ENCODE results near the gene NYAP1. TPM values are rescaled to one million over a fixed set of nuclear protein-coding genes. Genes with fewer than 3 reads are reported as not detected.
"Not testable (repeated sequence)": the region's sequence is repeated elsewhere in the genome, so short reads cannot be mapped to it uniquely, and the experiment has no call there.

The NYAP1 gene
- total RNA-seq, 2 donors from 2014 or later = 1.3 TPM

DNA sequence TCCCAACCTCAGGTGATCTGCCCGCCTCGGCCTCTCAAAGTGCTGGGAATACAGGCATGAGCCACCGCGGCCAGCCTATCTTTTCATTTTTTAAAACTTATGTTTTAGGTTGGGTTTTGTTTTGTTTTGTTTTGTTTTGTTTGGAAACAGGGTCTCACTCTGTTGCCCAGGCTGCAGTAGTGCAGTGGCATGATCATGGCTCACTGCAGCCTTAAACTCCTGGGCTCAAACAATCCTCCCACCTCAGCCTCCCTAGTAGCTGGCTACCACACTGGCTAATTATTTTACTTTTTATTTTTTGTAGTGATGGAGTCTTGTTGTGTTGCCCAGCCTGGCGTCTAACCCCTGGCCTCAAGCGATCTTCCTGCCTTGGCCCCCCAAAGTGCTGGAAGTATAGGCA lies 35.9 kb downstream of the NYAP1 start:
- peak overlapping the region; percentile 8 for H3K27ac Mint-ChIP-seq
- no peak for DNase-seq
- no peaks in the 10 kb centered on the region for H3K9me3 ChIP-seq (ENCODE audit: control insufficient read depth, low read length, poor library complexity, severe bottlenecking)
- no peak overlapping the region for H3K4me3 Mint-ChIP-seq
- peaks cover 14% of the 10 kb centered on the region for H3K4me1 Mint-ChIP-seq
- no peaks in the 10 kb centered on the region for H3K36me3 Mint-ChIP-seq (ENCODE audit: low read depth)
- no peak for ATAC-seq
- no peaks in the 10 kb centered on the region for H3K27me3 Mint-ChIP-seq

DNA sequence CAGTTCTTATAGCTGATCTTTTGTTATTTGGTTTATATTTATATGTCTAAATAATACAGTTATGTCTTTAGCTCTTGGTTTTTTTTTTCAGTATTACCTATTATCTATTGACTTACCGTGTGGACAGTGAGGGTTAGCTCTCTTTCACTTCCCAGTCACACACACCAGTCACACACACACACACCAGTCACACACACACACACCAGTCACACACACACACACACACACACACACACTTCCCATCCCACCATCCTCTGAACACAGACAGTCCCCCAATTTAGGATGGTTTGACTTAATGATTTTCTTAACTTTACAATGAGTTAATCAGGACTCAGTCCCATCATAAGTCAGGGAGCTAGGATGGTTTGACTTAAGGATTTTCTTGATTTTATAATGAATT lies 36.4 kb downstream of the NYAP1 start:
- DNase-seq = no peak
- ATAC-seq = no peak
- Mint-ChIP-seq H3K27ac (no peak overlapping the region), H3K4me1 (peaks cover 10% of the 10 kb centered on the region), H3K4me3 (no peak overlapping the region), H3K36me3 (ENCODE audit: low read depth) (no peaks in the 10 kb centered on the region), H3K27me3 (no peaks in the 10 kb centered on the region)
- H3K9me3 ChIP-seq (ENCODE audit: control insufficient read depth, low read length, poor library complexity, severe bottlenecking) = no peaks in the 10 kb centered on the region

DNA sequence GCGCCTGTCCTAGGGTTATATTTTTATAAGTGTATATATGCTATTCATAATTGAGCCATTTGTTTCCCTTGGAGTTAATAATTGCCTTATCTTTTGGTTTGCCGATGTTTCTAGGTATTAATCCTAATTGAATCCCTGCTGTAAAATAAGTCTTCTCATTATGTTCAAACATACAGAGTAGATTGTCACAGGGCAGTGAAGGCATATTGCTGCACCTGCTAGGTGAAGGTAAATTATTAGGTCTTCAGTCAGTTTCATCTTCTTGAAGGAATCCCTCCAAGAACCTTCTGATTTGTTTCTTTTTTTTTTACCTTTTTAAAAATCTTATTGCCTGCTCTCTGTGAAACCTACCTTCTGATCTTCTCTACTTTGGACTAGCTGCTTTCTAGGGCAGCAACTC lies 37.3 kb downstream of the NYAP1 start:
- Mint-ChIP-seq H3K4me3 (no peak overlapping the region), H3K27ac (peak overlapping the region; percentile 1), H3K4me1 (peaks cover 5% of the 10 kb centered on the region), H3K36me3 (ENCODE audit: low read depth) (no peaks in the 10 kb centered on the region), H3K27me3 (no peaks in the 10 kb centered on the region)
- ATAC-seq (no peak), DNase-seq (no peak)
- H3K9me3 ChIP-seq (ENCODE audit: control insufficient read depth, low read length, poor library complexity, severe bottlenecking) = no peaks in the 10 kb centered on the region

DNA sequence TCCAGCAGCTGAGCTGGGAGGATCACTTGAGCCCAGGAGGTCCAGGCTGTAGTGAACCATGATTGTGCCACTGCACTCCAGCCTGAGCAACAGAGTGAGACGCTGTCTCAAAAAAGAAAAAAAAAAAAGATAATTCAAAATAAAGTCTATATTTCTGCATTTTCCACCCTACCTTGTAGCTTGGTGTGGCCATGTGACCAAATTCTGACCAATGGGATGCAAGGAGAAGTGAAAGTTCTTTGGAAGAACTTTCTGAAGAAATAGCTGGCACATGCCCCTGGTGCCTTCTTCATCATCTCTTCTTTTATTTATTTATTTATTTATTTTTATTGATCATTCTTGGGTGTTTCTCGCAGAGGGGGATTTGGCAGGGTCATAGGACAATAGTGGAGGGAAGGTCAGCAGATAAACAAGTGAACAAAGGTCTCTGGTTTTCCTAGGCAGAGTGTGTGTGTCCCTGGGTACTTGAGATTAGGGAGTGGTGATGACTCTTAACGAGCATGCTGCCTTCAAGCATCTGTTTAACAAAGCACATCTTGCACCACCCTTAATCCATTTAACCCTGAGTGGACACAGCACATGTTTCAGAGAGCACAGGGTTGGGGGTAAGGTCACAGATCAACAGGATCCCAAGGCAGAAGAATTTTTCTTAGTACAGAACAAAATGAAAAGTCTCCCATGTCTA lies 38.3 kb downstream of the NYAP1 start:
- not testable (repeated sequence) for H3K36me3 Mint-ChIP-seq (ENCODE audit: low read depth); DNase-seq; H3K4me3 Mint-ChIP-seq; H3K27ac Mint-ChIP-seq; H3K4me1 Mint-ChIP-seq; H3K9me3 ChIP-seq (ENCODE audit: control insufficient read depth, low read length, poor library complexity, severe bottlenecking); ATAC-seq; H3K27me3 Mint-ChIP-seq

DNA sequence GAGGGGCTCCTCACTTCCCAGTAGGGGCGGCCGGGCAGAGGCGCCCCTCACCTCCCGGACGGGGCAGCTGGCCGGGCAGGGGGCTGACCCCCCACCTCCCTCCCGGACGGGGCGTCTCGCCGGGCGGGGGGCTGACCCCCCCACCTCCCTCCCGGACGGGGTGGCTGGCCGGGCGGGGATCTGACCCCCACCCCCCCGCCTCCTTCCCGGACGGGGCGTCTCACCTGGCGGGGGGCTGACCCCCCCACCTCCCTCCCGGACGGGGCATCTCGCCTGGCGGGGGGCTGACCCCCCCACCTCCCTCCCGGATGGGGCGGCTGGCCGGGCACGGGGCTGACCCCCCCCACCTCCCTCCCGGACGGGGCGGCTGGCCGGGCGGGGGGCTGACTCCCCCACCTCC lies 39.5 kb downstream of the NYAP1 start:
- DNase-seq; H3K9me3 ChIP-seq (ENCODE audit: control insufficient read depth, low read length, poor library complexity, severe bottlenecking); H3K27me3 Mint-ChIP-seq; H3K4me3 Mint-ChIP-seq; H3K27ac Mint-ChIP-seq; H3K4me1 Mint-ChIP-seq; ATAC-seq; H3K36me3 Mint-ChIP-seq (ENCODE audit: low read depth): not testable (repeated sequence)

DNA sequence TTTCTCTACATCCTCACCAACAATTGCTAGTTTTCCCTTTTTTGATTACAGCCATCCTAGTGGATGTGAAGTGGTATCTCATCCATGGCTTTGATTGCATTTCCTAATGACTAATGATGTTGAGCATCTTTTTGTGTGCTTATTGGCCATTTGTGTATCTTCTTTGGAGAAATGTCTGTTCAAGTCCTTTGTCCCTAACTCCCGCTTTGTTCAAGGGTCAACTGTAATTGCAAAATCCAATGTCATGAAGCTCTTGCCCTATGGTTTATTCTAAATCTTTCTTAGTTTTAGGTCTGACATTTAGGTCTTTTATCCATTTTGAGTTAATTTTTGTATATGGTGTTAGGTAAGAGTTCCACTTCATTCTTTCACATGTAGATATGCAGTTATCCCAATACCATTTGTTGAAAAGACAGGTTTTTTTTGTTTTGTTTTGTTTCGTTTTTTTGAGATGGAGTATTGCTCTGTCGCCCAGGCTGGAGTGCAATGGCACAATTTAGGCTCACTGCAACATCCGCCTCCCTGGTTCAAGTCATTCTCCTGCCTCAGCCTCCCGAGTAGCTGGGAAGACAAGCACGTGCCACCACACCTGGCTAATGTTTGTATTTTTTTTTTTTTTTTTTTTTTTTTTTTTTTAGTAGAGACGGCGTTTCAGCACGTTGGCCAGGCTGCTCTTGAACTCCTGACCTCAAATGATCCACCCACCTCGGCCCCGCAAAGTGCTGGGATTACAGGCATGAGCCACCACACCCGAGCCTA lies 44.6 kb downstream of the NYAP1 start:
- DNase-seq; H3K36me3 Mint-ChIP-seq (ENCODE audit: low read depth); H3K4me1 Mint-ChIP-seq; H3K27me3 Mint-ChIP-seq; H3K27ac Mint-ChIP-seq; H3K4me3 Mint-ChIP-seq; H3K9me3 ChIP-seq (ENCODE audit: control insufficient read depth, low read length, poor library complexity, severe bottlenecking); ATAC-seq: not testable (repeated sequence)

DNA sequence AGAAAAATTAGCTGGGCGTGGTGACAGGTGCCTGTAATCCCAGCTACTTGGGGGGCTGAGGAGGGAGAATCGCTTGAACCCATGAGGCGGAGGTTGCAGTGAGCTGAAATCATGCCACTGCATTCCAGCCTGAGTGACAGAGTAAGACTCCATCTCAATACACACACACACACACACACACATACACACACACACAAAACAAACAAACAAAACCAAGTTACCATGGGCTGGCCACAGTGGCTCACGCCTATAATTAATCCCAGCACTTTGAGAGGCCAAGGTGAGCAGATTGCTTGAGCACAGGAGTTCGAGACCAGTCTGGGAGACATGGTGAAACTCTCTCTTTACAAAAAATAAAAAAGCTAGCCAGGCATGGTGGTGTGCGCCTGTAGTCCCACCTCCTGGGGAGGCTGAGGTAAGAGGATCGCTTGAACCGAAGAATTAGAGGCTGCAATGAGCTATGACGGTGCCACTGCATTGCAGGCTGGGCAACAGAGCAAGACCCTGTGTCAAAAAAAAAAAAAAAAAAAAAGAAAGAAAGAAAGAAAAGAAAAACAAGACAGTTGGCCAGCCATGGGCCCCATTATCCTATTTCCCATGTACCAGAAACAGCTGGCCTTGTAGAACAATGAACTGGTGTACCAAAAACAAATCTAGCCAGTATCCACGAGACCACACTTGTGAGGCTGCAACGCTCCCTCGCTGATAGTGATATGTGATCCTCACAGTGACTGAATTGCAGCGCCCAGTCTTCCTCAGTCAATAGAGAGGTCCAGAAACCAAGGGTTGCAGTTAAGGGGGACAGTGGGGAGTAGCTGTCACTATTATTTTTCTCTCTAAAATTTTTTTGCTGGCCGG lies 48.7 kb downstream of the NYAP1 start:
- no peak overlapping the region for H3K27ac Mint-ChIP-seq
- no peak for ATAC-seq

DNA sequence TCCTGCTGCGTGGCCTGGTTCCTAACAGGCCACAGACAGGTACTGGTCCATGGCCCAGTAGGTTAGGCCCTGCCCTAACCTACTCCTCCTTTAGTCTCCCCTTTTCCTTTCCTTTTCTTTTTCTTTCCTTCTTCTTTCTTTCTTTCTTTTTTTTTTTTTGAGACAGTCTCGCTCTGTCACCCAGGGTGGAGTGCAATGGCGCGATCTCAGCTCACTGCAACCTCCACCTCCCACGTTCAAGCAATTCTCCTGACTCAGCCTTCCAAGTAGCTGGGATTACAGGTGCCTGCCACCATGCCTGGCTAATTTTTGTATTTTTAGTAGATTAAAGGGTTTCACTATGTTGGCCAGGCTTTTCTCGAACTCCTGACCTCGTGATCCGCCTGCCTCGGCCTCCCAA lies 52.3 kb downstream of the NYAP1 start:
- H3K4me3 Mint-ChIP-seq; H3K27me3 Mint-ChIP-seq; H3K27ac Mint-ChIP-seq; H3K9me3 ChIP-seq (ENCODE audit: control insufficient read depth, low read length, poor library complexity, severe bottlenecking); ATAC-seq; DNase-seq; H3K36me3 Mint-ChIP-seq (ENCODE audit: low read depth): not testable (repeated sequence)
- H3K4me1 Mint-ChIP-seq = peaks cover 19% of the 10 kb centered on the region

More for the DNA sequence above, 48.7 kb downstream of the NYAP1 start:
- Mint-ChIP-seq H3K4me3 (no peak overlapping the region), H3K27me3 (no peaks in the 10 kb centered on the region), H3K4me1 (peaks cover 3% of the 10 kb centered on the region), H3K36me3 (ENCODE audit: low read depth) (no peaks in the 10 kb centered on the region)
- no peak for DNase-seq
- no peaks in the 10 kb centered on the region for H3K9me3 ChIP-seq (ENCODE audit: control insufficient read depth, low read length, poor library complexity, severe bottlenecking)

DNA sequence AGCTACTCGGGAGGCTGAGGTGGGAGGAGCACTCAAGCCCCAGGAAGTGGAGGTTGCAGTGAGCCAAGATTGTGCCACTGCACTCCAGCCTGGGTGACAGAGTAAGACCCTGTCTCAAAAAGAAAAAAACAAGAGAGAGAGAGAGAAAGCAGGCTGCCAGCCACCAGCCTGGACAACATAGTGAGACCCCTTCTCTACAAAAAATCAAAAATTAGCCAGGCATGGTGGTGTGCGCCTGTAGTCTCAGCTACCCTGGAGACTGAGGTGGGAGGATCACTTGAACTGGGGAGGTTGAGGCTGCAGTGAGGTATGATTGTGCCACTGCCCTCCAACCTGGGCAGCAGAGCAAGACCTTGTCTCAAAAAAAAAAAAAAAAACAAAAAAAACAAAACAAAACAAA lies 53.0 kb downstream of the NYAP1 start:
- H3K9me3 ChIP-seq (ENCODE audit: control insufficient read depth, low read length, poor library complexity, severe bottlenecking); H3K4me3 Mint-ChIP-seq; H3K36me3 Mint-ChIP-seq (ENCODE audit: low read depth); H3K27me3 Mint-ChIP-seq; H3K27ac Mint-ChIP-seq; ATAC-seq; DNase-seq: not testable (repeated sequence)
- peaks cover 26% of the 10 kb centered on the region for H3K4me1 Mint-ChIP-seq

DNA sequence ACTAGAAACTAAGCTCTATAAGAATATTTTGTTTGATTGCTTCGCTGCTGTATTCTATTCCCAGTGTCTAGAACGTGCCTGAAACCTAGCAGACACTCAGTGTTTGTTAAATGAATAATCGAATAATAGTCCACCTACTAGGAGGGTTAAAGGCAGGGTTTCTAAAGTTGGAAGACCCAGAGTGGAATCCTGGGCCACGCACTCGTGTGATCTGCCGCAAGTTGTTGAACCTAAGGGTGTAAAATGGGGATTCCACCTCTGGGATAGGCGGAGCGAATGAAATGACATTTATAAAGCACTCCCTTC lies 54.6 kb downstream of the NYAP1 start:
- peaks cover 3% of the 10 kb centered on the region for H3K36me3 Mint-ChIP-seq (ENCODE audit: low read depth)
- H3K4me3 Mint-ChIP-seq = peak overlapping the region; percentile 100
- ATAC-seq = no peak
- peaks cover 40% of the 10 kb centered on the region for H3K4me1 Mint-ChIP-seq
- peak overlapping the region; percentile 98 for H3K27ac Mint-ChIP-seq
- no peaks in the 10 kb centered on the region for H3K9me3 ChIP-seq (ENCODE audit: control insufficient read depth, low read length, poor library complexity, severe bottlenecking)
- no peak for DNase-seq
- H3K27me3 Mint-ChIP-seq = no peaks in the 10 kb centered on the region

DNA sequence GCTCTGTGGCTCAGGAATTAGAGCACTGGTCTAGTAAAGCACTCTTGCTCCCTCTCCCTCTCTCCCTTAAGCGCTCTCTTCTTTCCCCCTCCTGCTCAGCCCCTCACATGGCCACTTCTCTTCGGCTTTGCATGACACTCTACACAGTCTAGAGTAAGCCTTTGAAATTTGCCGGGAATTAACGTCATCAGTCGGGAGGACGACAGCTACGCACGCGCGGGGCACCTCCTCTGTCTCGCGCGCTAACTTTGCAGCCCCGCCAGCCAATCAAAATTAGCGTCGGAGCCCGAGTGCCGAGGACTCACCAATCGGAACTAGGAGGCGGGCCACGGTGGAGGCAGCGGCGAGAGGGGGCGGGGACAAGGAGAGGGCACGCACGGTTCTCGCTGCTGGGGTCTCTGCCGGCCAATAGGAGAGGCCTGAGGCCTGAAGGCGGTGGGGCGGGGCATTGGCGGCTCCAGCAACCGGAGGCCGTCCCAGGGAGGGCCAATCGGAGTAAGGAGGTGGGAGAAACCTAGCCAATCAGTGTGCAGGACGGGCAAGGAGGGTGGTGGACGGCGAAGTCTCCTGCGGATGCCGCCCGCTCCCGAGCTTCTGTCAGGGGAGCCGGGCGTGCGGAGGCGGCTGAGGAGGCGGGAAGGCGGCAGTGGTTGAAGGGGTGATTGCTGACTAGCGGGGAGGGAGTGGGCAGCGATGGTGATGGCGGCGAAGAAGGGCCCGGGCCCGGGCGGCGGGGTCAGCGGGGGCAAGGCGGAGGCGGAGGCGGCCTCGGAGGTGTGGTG lies 55.1 kb downstream of the NYAP1 start, which contains the start of gene AGFG2:
AGFG2 (plus strand) TSS at position 550 of the 782 bp plus-strand sequence; CDS start at position 694, 144 bp downstream.
- Mint-ChIP-seq H3K27me3 (no peaks in the 10 kb centered on the region), H3K4me1 (peaks cover 45% of the 10 kb centered on the region), H3K27ac (peak within 1 kb of the TSS; percentile 98), H3K4me3 (peak within 1 kb of the TSS; percentile 100), H3K36me3 (ENCODE audit: low read depth) (peaks cover 3% of the 10 kb centered on the region)
- no peaks in the 10 kb centered on the region for H3K9me3 ChIP-seq (ENCODE audit: control insufficient read depth, low read length, poor library complexity, severe bottlenecking)
- ATAC-seq (peak; percentile 96), DNase-seq (peak; percentile 99 to 100 (median 100))

DNA sequence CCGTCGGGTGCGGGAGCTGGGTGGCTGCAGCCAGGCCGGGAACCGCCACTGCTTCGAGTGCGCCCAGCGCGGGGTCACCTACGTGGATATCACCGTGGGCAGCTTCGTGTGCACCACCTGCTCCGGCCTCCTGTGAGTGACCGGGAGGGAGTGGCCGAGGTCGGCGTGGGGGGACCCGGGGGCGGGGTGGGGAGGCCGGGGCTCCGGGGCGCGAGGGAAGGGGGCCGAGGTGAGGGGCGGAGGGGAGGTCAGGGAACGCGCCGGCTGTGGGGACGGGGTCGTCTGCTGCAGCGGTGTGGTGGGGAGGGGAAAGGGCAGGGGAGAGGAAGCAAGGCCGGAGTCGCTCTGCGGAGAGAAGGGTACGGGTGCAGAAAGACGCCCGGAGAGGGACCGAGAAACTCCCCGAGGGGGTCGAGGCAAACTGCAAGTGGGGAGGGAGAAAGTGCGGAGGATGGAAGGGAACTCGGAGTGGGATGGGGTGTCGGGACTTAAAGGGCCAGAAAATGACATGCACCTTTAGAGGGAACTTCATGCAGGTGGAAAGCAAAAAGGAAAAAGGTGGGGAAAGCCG lies 55.8 kb downstream of the NYAP1 start:
- ATAC-seq (no peak), DNase-seq (no peak)
- no peaks in the 10 kb centered on the region for H3K9me3 ChIP-seq (ENCODE audit: control insufficient read depth, low read length, poor library complexity, severe bottlenecking)
- Mint-ChIP-seq H3K36me3 (ENCODE audit: low read depth) (peaks cover 3% of the 10 kb centered on the region), H3K27me3 (no peaks in the 10 kb centered on the region), H3K4me3 (peak overlapping the region; percentile 100), H3K4me1 (peaks cover 52% of the 10 kb centered on the region), H3K27ac (peak overlapping the region; percentile 98)
